GM21526 (cell line): ENCODE measurements around the gene NPHS1.
"Not testable (repeated sequence)": the region's sequence is repeated elsewhere in the genome, so short reads cannot be mapped to it uniquely, and the experiment has no call there.

ENCODE experiments used
- ATAC-seq: cut with Tn5 transposase; IDR thresholded peaks from one replicate; pipeline ENCODE4 v1.9.1; 2021; ENCODE audit warnings: moderate library complexity; ENCODE audit not compliant: unreplicated experiment, low FRiP score

The NPHS1 gene

GRCh38 chr19:35882114-35882832 is 30.0 kb upstream of the NPHS1 start:
- ATAC-seq = no peak

GRCh38 chr19:35879770-35880317 is 27.5 kb upstream of the NPHS1 start:
- no peak for ATAC-seq

- ATAC-seq = no peak
These were observed 26.8 kb upstream of the NPHS1 start for GRCh38 chr19:35879068-35879467.

- no peak for ATAC-seq
These were observed 22.2 kb upstream of the NPHS1 start for GRCh38 chr19:35874392-35874930.

- ATAC-seq = no peak
These were observed 19.9 kb upstream of the NPHS1 start for GRCh38 chr19:35872180-35872579.

- ATAC-seq = no peak
These were observed 19.3 kb upstream of the NPHS1 start for GRCh38 chr19:35871611-35872010.

- ATAC-seq = no peak
These were observed 18.5 kb upstream of the NPHS1 start for GRCh38 chr19:35870798-35871197.

- ATAC-seq = not testable (repeated sequence)
These were observed 17.9 kb upstream of the NPHS1 start for GRCh38 chr19:35870124-35870736.

- ATAC-seq = no peak
These were observed 17.2 kb upstream of the NPHS1 start for GRCh38 chr19:35869327-35870123.

GRCh38 chr19:35868823-35869326 is 16.6 kb upstream of the NPHS1 start:
- ATAC-seq = no peak

GRCh38 chr19:35868172-35868822 is 16.0 kb upstream of the NPHS1 start, which contains the start of gene APLP1:
TSS of gene APLP1 (plus strand) at chr19:35868574. CDS start at chr19:35868637, 63 bp downstream.
- no peak for ATAC-seq

GRCh38 chr19:35863018-35863417 is 10.7 kb upstream of the NPHS1 start:
- ATAC-seq = no peak

GRCh38 chr19:35862528-35862927 is 10.2 kb upstream of the NPHS1 start:
- ATAC-seq = no peak

GRCh38 chr19:35861640-35862160 is 9.4 kb upstream of the NPHS1 start:
- no peak for ATAC-seq

GRCh38 chr19:35860818-35861639 is 8.7 kb upstream of the NPHS1 start:
- ATAC-seq = no peak

- no peak for ATAC-seq
These were observed 8.1 kb upstream of the NPHS1 start for GRCh38 chr19:35860436-35860817.

GRCh38 chr19:35859414-35859813 is 7.1 kb upstream of the NPHS1 start:
- no peak for ATAC-seq

GRCh38 chr19:35858311-35858710 is 6.0 kb upstream of the NPHS1 start:
- no peak for ATAC-seq

GRCh38 chr19:35856546-35857149 is 4.3 kb upstream of the NPHS1 start, which contains the start of gene KIRREL2:
TSS of gene KIRREL2 (plus strand) at chr19:35856911. CDS start at chr19:35857120, 209 bp downstream.
- ATAC-seq = no peak
